ENCODE results near the gene FOXP2.

DNA sequence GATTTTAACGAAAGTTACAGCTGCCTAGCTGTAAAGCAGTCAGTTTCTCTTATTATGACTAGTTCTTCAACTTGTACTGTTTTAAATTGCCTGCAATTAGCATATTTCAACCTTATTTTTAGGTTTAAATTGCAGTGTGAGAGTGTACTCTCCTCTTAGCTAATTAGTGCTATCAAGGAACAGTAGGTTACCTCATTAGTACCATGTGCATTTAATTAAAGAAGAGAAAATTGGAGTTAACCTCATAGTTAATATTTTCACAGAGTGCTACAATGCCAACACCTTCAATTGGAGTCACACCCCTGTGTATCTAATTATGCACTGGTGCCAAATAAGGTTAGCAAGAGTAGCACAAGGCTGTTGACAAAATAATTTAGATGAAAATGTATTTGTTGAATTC lies 154.6 kb downstream of the FOXP2 start:
- TF ChIP-seq, protein P1, sequence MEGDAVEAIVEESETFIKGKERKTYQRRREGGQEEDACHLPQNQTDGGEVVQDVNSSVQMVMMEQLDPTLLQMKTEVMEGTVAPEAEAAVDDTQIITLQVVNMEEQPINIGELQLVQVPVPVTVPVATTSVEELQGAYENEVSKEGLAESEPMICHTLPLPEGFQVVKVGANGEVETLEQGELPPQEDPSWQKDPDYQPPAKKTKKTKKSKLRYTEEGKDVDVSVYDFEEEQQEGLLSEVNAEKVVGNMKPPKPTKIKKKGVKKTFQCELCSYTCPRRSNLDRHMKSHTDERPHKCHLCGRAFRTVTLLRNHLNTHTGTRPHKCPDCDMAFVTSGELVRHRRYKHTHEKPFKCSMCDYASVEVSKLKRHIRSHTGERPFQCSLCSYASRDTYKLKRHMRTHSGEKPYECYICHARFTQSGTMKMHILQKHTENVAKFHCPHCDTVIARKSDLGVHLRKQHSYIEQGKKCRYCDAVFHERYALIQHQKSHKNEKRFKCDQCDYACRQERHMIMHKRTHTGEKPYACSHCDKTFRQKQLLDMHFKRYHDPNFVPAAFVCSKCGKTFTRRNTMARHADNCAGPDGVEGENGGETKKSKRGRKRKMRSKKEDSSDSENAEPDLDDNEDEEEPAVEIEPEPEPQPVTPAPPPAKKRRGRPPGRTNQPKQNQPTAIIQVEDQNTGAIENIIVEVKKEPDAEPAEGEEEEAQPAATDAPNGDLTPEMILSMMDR (IDR thresholded peaks at IDR 0.05; ENCODE audit: low read depth, low read length, missing input control): no peak
- no peak for TF ChIP-seq GABPA (IDR thresholded peaks at IDR 0.05 in 1 of 2, conservative IDR thresholded peaks at IDR 0.05 in 1 of 2)
- TF ChIP-seq ATF3 (IDR thresholded peaks at IDR 0.05): no peak
- no peak for TF ChIP-seq RAD21 (IDR thresholded peaks at IDR 0.05)
- TF ChIP-seq HNF4A (conservative IDR thresholded peaks at IDR 0.05): no peak
- TF ChIP-seq SP1 (IDR thresholded peaks at IDR 0.05): no peak
- TF ChIP-seq RXRA (IDR thresholded peaks at IDR 0.05): no peak
